ENCODE results near the gene TPSB2. TPM values are rescaled to one million over a fixed set of nuclear protein-coding genes. Genes with fewer than 3 reads are reported as not detected.
"Not testable (repeated sequence)": the region's sequence is repeated elsewhere in the genome, so short reads cannot be mapped to it uniquely, and the experiment has no call there.

Gene TPSB2
- total RNA-seq, 1 donor from 2014 or later = not detected

- not testable (repeated sequence) for H3K36me3 ChIP-seq (ENCODE audit: control insufficient read depth in 3 of 3, insufficient read depth in 3 of 3, low read length in 3 of 3); H3K4me3 ChIP-seq (ENCODE audit: low read length in 3 of 3); H3K9me3 ChIP-seq (ENCODE audit: control insufficient read depth in 3 of 3, low read length in 3 of 3); H3K9ac ChIP-seq (ENCODE audit: low read depth in 1 of 3, low read length in 3 of 3); H3K27ac ChIP-seq (ENCODE audit: low read depth, low read length); H3K4me1 ChIP-seq (ENCODE audit: control insufficient read depth in 3 of 3, insufficient read depth in 3 of 3, low read length in 3 of 3)
- H3K27me3 ChIP-seq (ENCODE audit: control insufficient read depth in 3 of 3, insufficient read depth in 3 of 3, low read length in 3 of 3) = peaks cover 12 to 20% (median 17%) of the 10 kb centered on the region in 3 donors
These were observed 11.1 kb upstream of the TPSB2 start for GRCh38 chr16:1241081-1241480.

- H3K4me1 ChIP-seq (ENCODE audit: control insufficient read depth in 3 of 3, insufficient read depth in 3 of 3, low read length in 3 of 3); H3K9me3 ChIP-seq (ENCODE audit: control insufficient read depth in 3 of 3, low read length in 3 of 3); H3K9ac ChIP-seq (ENCODE audit: low read depth in 1 of 3, low read length in 3 of 3); H3K36me3 ChIP-seq (ENCODE audit: control insufficient read depth in 3 of 3, insufficient read depth in 3 of 3, low read length in 3 of 3); H3K27ac ChIP-seq (ENCODE audit: low read depth, low read length); H3K4me3 ChIP-seq (ENCODE audit: low read length in 3 of 3): not testable (repeated sequence)
- peaks cover 9 to 15% (median 14%) of the 10 kb centered on the region in 3 donors for H3K27me3 ChIP-seq (ENCODE audit: control insufficient read depth in 3 of 3, insufficient read depth in 3 of 3, low read length in 3 of 3)
These were observed 10.5 kb upstream of the TPSB2 start, which contains the start of gene TPSAB1 for GRCh38 chr16:1240436-1240835. TSS of gene TPSAB1 (plus strand) at chr16:1240705. CDS start at chr16:1240939, 234 bp downstream.

- not testable (repeated sequence) for H3K9ac ChIP-seq (ENCODE audit: low read depth in 1 of 3, low read length in 3 of 3); H3K4me1 ChIP-seq (ENCODE audit: control insufficient read depth in 3 of 3, insufficient read depth in 3 of 3, low read length in 3 of 3); H3K9me3 ChIP-seq (ENCODE audit: control insufficient read depth in 3 of 3, low read length in 3 of 3); H3K4me3 ChIP-seq (ENCODE audit: low read length in 3 of 3); H3K27ac ChIP-seq (ENCODE audit: low read depth, low read length); H3K36me3 ChIP-seq (ENCODE audit: control insufficient read depth in 3 of 3, insufficient read depth in 3 of 3, low read length in 3 of 3)
- H3K27me3 ChIP-seq (ENCODE audit: control insufficient read depth in 3 of 3, insufficient read depth in 3 of 3, low read length in 3 of 3) = peaks cover 5 to 11% (median 7%) of the 10 kb centered on the region in 3 donors
These were observed 9.6 kb upstream of the TPSB2 start for GRCh38 chr16:1239575-1239974.

- not testable (repeated sequence) for H3K9ac ChIP-seq (ENCODE audit: low read depth in 1 of 3, low read length in 3 of 3); H3K4me3 ChIP-seq (ENCODE audit: low read length in 3 of 3); H3K4me1 ChIP-seq (ENCODE audit: control insufficient read depth in 3 of 3, insufficient read depth in 3 of 3, low read length in 3 of 3); H3K27ac ChIP-seq (ENCODE audit: low read depth, low read length); H3K9me3 ChIP-seq (ENCODE audit: control insufficient read depth in 3 of 3, low read length in 3 of 3); H3K27me3 ChIP-seq (ENCODE audit: control insufficient read depth in 3 of 3, insufficient read depth in 3 of 3, low read length in 3 of 3); H3K36me3 ChIP-seq (ENCODE audit: control insufficient read depth in 3 of 3, insufficient read depth in 3 of 3, low read length in 3 of 3)
These were observed 8.9 kb upstream of the TPSB2 start for GRCh38 chr16:1238909-1239308.

- H3K4me1 ChIP-seq (ENCODE audit: control insufficient read depth in 3 of 3, insufficient read depth in 3 of 3, low read length in 3 of 3) = no peaks in the 10 kb centered on the region
- no peak overlapping the region for H3K4me3 ChIP-seq (ENCODE audit: low read length in 3 of 3)
- H3K9me3 ChIP-seq (ENCODE audit: control insufficient read depth in 3 of 3, low read length in 3 of 3) = no peaks in the 10 kb centered on the region
- no peak overlapping the region for H3K27ac ChIP-seq (ENCODE audit: low read depth, low read length)
- no peaks in the 10 kb centered on the region for H3K36me3 ChIP-seq (ENCODE audit: control insufficient read depth in 3 of 3, insufficient read depth in 3 of 3, low read length in 3 of 3)
- H3K9ac ChIP-seq (ENCODE audit: low read depth in 1 of 3, low read length in 3 of 3) = no peak overlapping the region
- H3K27me3 ChIP-seq (ENCODE audit: control insufficient read depth in 3 of 3, insufficient read depth in 3 of 3, low read length in 3 of 3) = peaks cover 5 to 7% (median 7%) of the 10 kb centered on the region in 3 donors
These were observed 8.0 kb upstream of the TPSB2 start for GRCh38 chr16:1237990-1238389.

GRCh38 chr16:1236659-1237058 lies 6.7 kb upstream of the TPSB2 start:
- H3K9ac ChIP-seq (ENCODE audit: low read depth in 1 of 3, low read length in 3 of 3); H3K4me1 ChIP-seq (ENCODE audit: control insufficient read depth in 3 of 3, insufficient read depth in 3 of 3, low read length in 3 of 3); H3K27ac ChIP-seq (ENCODE audit: low read depth, low read length); H3K4me3 ChIP-seq (ENCODE audit: low read length in 3 of 3); H3K36me3 ChIP-seq (ENCODE audit: control insufficient read depth in 3 of 3, insufficient read depth in 3 of 3, low read length in 3 of 3); H3K9me3 ChIP-seq (ENCODE audit: control insufficient read depth in 3 of 3, low read length in 3 of 3); H3K27me3 ChIP-seq (ENCODE audit: control insufficient read depth in 3 of 3, insufficient read depth in 3 of 3, low read length in 3 of 3): not testable (repeated sequence)

- H3K27ac ChIP-seq (ENCODE audit: low read depth, low read length); H3K36me3 ChIP-seq (ENCODE audit: control insufficient read depth in 3 of 3, insufficient read depth in 3 of 3, low read length in 3 of 3); H3K27me3 ChIP-seq (ENCODE audit: control insufficient read depth in 3 of 3, insufficient read depth in 3 of 3, low read length in 3 of 3); H3K9ac ChIP-seq (ENCODE audit: low read depth in 1 of 3, low read length in 3 of 3); H3K9me3 ChIP-seq (ENCODE audit: control insufficient read depth in 3 of 3, low read length in 3 of 3); H3K4me3 ChIP-seq (ENCODE audit: low read length in 3 of 3); H3K4me1 ChIP-seq (ENCODE audit: control insufficient read depth in 3 of 3, insufficient read depth in 3 of 3, low read length in 3 of 3): not testable (repeated sequence)
These were observed 2.2 kb upstream of the TPSB2 start for GRCh38 chr16:1232049-1232748.

- not testable (repeated sequence) for H3K27me3 ChIP-seq (ENCODE audit: control insufficient read depth in 3 of 3, insufficient read depth in 3 of 3, low read length in 3 of 3); H3K36me3 ChIP-seq (ENCODE audit: control insufficient read depth in 3 of 3, insufficient read depth in 3 of 3, low read length in 3 of 3); H3K4me3 ChIP-seq (ENCODE audit: low read length in 3 of 3); H3K4me1 ChIP-seq (ENCODE audit: control insufficient read depth in 3 of 3, insufficient read depth in 3 of 3, low read length in 3 of 3); H3K9me3 ChIP-seq (ENCODE audit: control insufficient read depth in 3 of 3, low read length in 3 of 3); H3K9ac ChIP-seq (ENCODE audit: low read depth in 1 of 3, low read length in 3 of 3); H3K27ac ChIP-seq (ENCODE audit: low read depth, low read length)
These were observed 1.3 kb upstream of the TPSB2 start for GRCh38 chr16:1231301-1231700.

GRCh38 chr16:1230471-1231212 lies 658 bp upstream of the TPSB2 start:
- not testable (repeated sequence) for H3K4me3 ChIP-seq (ENCODE audit: low read length in 3 of 3); H3K9ac ChIP-seq (ENCODE audit: low read depth in 1 of 3, low read length in 3 of 3); H3K36me3 ChIP-seq (ENCODE audit: control insufficient read depth in 3 of 3, insufficient read depth in 3 of 3, low read length in 3 of 3); H3K9me3 ChIP-seq (ENCODE audit: control insufficient read depth in 3 of 3, low read length in 3 of 3); H3K4me1 ChIP-seq (ENCODE audit: control insufficient read depth in 3 of 3, insufficient read depth in 3 of 3, low read length in 3 of 3); H3K27ac ChIP-seq (ENCODE audit: low read depth, low read length); H3K27me3 ChIP-seq (ENCODE audit: control insufficient read depth in 3 of 3, insufficient read depth in 3 of 3, low read length in 3 of 3)

GRCh38 chr16:1229476-1229875 lies 508 bp downstream of the TPSB2 start:
- not testable (repeated sequence) for H3K9me3 ChIP-seq (ENCODE audit: control insufficient read depth in 3 of 3, low read length in 3 of 3); H3K4me1 ChIP-seq (ENCODE audit: control insufficient read depth in 3 of 3, insufficient read depth in 3 of 3, low read length in 3 of 3); H3K4me3 ChIP-seq (ENCODE audit: low read length in 3 of 3); H3K9ac ChIP-seq (ENCODE audit: low read depth in 1 of 3, low read length in 3 of 3); H3K27me3 ChIP-seq (ENCODE audit: control insufficient read depth in 3 of 3, insufficient read depth in 3 of 3, low read length in 3 of 3); H3K36me3 ChIP-seq (ENCODE audit: control insufficient read depth in 3 of 3, insufficient read depth in 3 of 3, low read length in 3 of 3); H3K27ac ChIP-seq (ENCODE audit: low read depth, low read length)

Measured in skeletal muscle tissue (tissue), 4 donors.